DMS53 treated with DMSO at 0.1 percent for 48 hours (cell line): ENCODE measurements around the gene BMERB1.
"Not testable (repeated sequence)": the region's sequence is repeated elsewhere in the genome, so short reads cannot be mapped to it uniquely, and the experiment has no call there.

Experiments
- DNase-seq: peaks from one replicate; lab custom pipeline; 2025; ENCODE audit not compliant: unreplicated experiment; lab: John Stamatoyannopoulos, UW

Gene BMERB1

GRCh38 chr16:15434425-15435215 lies at the start of gene BMERB1:
TSS of gene BMERB1 (plus strand) at chr16:15434588. CDS start at chr16:15434654, 66 bp downstream.
- DNase-seq: peak; percentile 36

DNA sequence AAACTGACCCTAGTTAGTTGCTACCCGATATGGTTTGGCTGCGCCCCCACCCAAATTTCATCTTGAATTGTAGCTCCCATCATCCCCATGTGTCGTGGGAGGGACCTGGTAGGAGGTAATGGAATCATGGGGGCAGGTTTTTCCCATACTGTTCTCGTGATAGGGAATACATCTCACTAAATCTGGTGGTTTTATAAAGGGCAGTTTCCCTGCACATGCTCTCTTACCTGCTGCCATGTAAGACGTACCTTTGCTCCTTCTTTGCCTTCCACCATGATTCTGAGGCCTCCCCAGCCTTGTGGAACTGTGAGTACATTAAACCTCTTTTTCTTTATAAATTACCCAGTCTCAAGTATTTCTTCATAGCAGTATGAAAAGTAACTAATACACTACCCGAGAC lies 46.3 kb upstream of the BMERB1 start:
- DNase-seq: not testable (repeated sequence)

- DNase-seq: not testable (repeated sequence)
Measured at GRCh38 chr16:15389916-15390315, 44.5 kb upstream of the BMERB1 start.

DNA sequence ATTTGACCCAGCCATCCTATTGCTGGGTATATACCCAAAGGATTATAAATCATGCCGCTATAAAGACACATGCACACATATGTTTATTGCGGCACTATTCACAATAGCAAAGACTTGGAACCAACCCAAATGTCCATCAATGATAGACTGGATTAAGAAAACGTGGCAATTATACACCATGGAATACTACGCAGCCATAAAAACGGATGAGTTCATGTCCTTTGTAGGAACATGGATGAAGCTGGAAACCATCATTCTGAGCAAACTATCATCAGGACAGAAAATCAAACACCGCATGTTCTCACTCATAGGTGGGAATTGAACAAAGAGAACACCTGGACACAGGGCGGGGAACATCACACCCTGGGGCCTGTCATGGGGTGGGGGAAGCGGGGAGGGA lies 41.4 kb upstream of the BMERB1 start:
- not testable (repeated sequence) for DNase-seq

DNA sequence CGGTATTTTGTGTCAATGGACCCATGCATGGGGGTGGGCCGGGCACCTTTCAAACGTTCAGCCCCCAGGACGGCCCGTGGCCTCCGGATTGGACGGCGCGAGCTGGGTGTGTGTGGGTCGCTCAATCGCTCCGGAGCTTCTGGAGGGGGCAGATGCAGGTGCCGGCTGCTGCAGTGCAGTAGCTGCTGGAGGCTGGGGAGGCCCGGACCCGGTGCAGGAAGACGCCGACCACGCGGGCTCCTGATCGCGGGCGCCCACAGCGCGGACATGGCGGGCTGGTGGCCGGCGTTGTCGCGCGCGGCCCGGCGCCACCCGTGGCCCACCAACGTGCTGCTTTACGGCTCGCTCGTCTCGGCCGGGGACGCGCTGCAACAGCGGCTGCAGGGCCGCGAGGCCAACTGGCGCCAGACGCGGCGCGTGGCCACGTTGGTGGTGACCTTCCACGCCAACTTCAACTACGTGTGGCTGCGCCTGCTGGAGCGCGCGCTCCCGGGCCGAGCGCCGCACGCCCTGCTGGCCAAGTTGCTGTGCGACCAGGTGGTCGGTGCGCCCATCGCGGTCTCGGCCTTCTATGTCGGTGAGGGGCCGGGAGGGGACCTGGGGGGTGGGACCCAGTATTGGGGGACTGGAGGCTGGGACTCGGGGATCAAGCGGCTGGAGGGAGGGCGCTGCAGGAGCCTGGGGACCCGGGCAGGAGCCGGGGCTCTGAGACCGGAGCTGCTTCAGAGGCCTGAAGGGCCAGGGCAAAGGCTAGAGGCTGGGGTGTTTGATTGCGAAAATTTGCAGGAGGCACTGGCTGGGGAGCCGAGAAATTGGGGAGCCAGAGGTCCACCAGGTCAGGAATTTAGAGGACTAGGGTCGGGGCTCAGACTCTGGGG lies 38.5 kb upstream of the BMERB1 start, which contains the start of gene MPV17L:
TSS of gene MPV17L (plus strand) at position 124 of the 878 bp plus-strand sequence. CDS start at position 268, 144 bp downstream.
- peak; percentile 10 for DNase-seq

GRCh38 chr16:15396509-15396829 lies 37.9 kb upstream of the BMERB1 start:
- not testable (repeated sequence) for DNase-seq

DNA sequence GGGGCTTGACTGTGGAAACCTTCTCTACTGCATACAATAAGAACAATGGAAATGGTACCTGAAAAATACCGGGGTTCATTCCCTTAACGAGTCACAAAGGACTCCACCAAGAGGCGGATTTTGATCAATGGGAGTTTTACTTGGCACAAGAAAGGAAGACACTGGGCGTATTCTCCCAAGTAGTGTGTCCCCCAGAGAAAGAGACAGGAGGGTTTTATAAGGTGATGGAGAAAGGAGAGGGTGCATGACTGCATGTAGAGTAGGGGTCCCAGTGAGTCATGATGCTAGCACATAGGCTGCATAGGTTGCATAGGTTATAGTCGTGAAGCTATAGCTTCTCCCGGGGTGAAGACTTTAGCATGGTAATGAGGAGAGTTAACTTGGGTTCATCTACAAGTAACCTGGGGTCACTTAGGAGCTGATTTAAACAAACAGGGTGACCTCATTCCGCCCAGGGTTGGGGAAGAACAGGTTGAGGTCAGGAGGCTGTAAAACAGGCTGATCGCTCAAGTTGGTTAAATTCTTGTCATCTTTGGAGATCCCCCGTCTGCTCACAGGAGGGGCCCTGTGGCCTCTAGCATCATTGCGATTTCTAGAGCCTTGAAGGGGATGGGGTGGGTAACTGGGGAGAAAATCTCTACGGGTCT lies 37.3 kb upstream of the BMERB1 start:
- DNase-seq: no peak

GRCh38 chr16:15398618-15399316 lies 35.6 kb upstream of the BMERB1 start:
- DNase-seq: no peak

GRCh38 chr16:15399317-15399716 lies 35.1 kb upstream of the BMERB1 start:
- DNase-seq: no peak

DNA sequence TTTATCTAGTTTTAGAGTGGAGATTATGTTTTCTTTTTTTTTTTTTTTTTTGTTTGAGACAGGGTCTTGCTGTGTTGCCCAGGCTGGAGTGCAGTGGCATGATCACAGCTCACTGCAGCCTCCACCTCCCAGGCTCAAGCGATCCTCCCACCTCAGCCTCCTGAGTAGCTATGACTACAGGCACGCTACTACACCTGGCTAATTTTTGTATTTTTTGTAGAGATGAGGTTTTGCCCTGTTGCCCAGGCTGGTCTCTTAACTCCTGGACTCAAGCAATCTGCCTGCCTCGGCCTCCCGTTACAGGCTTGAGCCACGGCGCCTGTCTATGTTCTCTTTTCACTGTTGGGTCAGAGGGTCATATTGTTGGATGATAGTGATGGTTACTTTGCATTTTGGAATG lies 34.1 kb upstream of the BMERB1 start:
- not testable (repeated sequence) for DNase-seq

- no peak for DNase-seq
Measured at GRCh38 chr16:15401972-15402371, 32.4 kb upstream of the BMERB1 start.

- DNase-seq: no peak
Measured at GRCh38 chr16:15403392-15403995, 30.9 kb upstream of the BMERB1 start.

GRCh38 chr16:15404091-15404490 lies 30.3 kb upstream of the BMERB1 start:
- DNase-seq: not testable (repeated sequence)

DNA sequence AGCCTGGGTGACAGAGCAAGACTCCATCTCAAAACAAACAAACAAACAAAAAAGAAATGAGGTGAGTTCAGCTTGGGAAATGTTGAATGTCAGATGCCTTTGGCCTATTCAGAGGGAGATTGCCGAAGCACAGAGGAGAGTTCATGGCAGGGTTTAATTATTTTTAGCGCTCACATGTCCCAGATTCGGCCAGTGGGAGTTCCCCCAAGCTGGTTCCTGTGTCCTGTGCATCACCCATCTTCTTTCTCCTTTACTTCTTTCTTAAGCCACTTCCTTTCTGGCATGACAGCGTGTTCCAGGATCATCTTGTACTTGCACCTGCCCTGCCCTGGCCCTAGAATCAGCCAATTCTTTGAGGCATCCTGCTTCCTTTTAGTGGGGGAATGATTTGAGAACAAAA lies 29.6 kb upstream of the BMERB1 start:
- DNase-seq: no peak

DNA sequence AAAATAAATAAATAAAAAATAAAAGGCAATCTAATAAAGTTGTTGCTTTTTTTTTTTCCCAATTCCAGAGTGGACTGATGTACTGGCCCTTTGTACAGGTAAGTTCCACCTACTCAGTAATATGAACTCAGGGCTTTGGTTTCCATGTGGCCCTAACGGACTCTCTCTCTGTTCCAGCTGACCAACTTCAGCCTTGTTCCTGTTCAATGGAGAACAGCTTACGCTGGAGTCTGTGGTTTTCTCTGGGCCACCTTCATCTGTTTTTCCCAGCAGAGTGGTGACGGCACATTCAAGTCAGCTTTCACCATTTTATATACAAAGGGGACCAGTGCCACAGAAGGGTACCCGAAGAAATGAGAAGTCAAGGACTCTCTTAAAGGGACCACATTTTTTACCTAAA lies 26.6 kb upstream of the BMERB1 start:
- DNase-seq: not testable (repeated sequence)

DNA sequence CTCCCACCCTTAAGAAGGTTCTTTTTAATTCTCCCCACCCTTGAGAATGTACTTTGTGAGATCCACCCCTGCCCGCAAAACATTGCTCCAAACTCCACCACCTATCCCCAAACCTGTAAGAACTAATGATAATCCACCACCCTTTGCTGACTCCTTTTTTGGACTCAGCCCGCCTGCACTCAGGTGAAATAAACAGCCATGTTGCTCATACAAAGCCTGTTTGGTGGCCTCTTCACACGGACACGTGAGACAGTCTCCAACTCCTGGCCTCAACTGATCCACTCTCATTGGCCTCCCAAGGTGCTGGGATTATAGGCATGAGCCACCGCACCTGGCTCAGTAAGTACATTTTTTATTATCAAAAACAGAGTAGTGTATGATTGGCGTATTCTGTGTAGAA lies 24.9 kb upstream of the BMERB1 start:
- DNase-seq: not testable (repeated sequence)

GRCh38 chr16:15415511-15415985 lies 18.8 kb upstream of the BMERB1 start:
- DNase-seq: no peak

DNA sequence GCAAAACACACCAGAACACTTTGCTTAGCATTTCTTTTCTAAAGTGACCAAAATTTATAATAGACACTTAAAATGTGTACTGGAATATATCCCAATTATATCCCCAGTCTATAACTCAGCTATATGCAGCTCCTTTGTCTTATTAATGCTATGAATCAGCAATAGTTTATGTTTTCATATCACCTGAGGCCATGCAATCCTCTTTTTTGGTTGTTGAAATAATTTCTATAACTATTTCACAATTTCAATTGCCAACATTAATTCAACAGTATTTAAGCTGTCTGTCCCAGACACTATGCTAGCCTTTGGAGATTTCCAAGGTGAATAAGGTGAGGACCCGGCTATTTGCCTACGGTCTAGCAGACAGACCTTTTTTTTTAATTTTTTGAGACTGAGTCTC lies 17.2 kb upstream of the BMERB1 start:
- no peak for DNase-seq

- no peak for DNase-seq
Measured at GRCh38 chr16:15418206-15418605, 16.2 kb upstream of the BMERB1 start.

DNA sequence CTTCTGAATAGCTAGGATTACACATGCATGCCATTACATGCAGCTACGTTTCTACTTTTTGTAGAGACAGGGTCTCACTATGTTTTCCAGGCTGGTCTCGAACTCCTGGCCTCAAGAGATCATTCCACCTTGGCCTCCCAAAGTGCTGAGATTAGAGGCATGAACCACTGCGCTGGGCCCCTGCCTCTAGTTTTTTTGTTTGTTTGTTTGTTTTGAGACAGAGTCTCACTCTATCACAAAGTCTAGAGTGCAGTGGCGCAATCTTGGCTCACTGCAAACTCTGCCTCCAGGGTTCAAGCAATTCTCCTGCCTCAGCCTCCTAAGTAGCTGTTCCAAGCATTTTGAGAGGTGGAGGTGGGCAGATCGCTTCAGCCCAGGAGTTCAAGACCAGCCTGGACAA lies 12.7 kb upstream of the BMERB1 start:
- DNase-seq: not testable (repeated sequence)
